ENCODE results near the gene FNDC3B. TPM values are rescaled to one million over a fixed set of nuclear protein-coding genes. Genes with fewer than 3 reads are reported as not detected.

FNDC3B gene
- total and polyA plus RNA-seq, 2 of the 8 experiments (the other 6 are each of a cell fraction or from before 2014, with no cell fraction given), result 14.1 to 44.4 TPM

GRCh38 chr3:172034786-172035685 is 4.3 kb upstream of the FNDC3B start (continued):
- TF ChIP-seq, protein P1, sequence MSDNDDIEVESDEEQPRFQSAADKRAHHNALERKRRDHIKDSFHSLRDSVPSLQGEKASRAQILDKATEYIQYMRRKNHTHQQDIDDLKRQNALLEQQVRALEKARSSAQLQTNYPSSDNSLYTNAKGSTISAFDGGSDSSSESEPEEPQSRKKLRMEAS (IDR thresholded peaks at IDR 0.05), result 0 out of 2 replicates have a peak, but pooled peaks have one; percentile 16
- TF ChIP-seq MAFK (IDR thresholded peaks at IDR 0.05; ENCODE audit: low read depth, low read length), result no peak
- TF ChIP-seq JUN (IDR thresholded peaks at IDR 0.05; ENCODE audit: low read depth, low read length), result no peak
- TF ChIP-seq KDM4A (IDR thresholded peaks at IDR 0.05; ENCODE audit: low read depth, low read length, severe bottlenecking), result no peak
- TF ChIP-seq GTF2F1 (IDR thresholded peaks at IDR 0.05; ENCODE audit: borderline replicate concordance, low read depth, low read length), result no peak
- TF ChIP-seq SAP30 (IDR thresholded peaks at IDR 0.05; ENCODE audit: insufficient read depth, insufficient replicate concordance, low read length), result no peak
- TF ChIP-seq BRCA1 (IDR thresholded peaks at IDR 0.05; ENCODE audit: low read depth, low read length), result no peak
- TF ChIP-seq NANOG (IDR thresholded peaks at IDR 0.05; ENCODE audit: insufficient read depth, low read depth, low read length, poor library complexity, severe bottlenecking), result no peak
- 0 out of 2 replicates have a peak, but pooled peaks have one; percentile 5 for TF ChIP-seq TEAD4 (IDR thresholded peaks at IDR 0.05; ENCODE audit: low read depth, low read length)
- TF ChIP-seq TCF12 (IDR thresholded peaks at IDR 0.05; ENCODE audit: low read depth, low read length), result no peak
- no peak for TF ChIP-seq NRF1 (IDR thresholded peaks at IDR 0.05; ENCODE audit: low read depth, low read length)
